DND-41 (cell line): Measurements from ENCODE around the gene ACSM3.

Experiments used
- EZH2 ChIP-seq: IDR thresholded peaks from 3 replicates; pipeline ENCODE4 v1.6.1; 2012; ENCODE audit warnings: borderline replicate concordance, low read depth, mild to moderate bottlenecking, moderate library complexity, low read length, inconsistent platforms; ENCODE audit not compliant: severe bottlenecking
- TF ChIP-seq, protein P1 (sequence below): IDR thresholded peaks from 2 replicates; pipeline ENCODE4 v1.5.1; 2012; ENCODE audit warnings: borderline replicate concordance, low read length, moderate library complexity, mild to moderate bottlenecking; ENCODE audit not compliant: poor library complexity, severe bottlenecking; ENCODE audit errors: extremely low read depth

DNA sequence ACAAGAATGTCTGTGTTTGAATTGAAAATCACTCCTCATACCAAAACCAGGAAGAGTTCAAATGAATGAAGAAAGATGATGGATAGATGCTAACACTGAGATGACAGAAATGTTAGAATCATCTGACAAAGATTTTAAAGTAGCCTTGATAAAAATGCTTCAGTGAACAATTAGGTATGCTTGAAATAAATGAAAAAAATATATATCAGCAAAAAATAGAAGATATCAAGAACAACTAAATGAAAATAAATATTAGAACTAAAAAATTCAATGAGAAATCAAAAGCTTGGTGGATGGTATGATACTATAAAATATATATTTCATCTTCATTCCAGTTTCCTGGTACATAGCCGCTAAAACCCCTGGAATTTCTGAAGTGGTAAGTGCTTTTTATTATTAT is 8.6 kb upstream of the ACSM3 start:
- no peak for TF ChIP-seq EZH2
- TF ChIP-seq, protein P1, sequence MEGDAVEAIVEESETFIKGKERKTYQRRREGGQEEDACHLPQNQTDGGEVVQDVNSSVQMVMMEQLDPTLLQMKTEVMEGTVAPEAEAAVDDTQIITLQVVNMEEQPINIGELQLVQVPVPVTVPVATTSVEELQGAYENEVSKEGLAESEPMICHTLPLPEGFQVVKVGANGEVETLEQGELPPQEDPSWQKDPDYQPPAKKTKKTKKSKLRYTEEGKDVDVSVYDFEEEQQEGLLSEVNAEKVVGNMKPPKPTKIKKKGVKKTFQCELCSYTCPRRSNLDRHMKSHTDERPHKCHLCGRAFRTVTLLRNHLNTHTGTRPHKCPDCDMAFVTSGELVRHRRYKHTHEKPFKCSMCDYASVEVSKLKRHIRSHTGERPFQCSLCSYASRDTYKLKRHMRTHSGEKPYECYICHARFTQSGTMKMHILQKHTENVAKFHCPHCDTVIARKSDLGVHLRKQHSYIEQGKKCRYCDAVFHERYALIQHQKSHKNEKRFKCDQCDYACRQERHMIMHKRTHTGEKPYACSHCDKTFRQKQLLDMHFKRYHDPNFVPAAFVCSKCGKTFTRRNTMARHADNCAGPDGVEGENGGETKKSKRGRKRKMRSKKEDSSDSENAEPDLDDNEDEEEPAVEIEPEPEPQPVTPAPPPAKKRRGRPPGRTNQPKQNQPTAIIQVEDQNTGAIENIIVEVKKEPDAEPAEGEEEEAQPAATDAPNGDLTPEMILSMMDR: no peak
